Endothelial cell of umbilical vein (primary cell): ENCODE measurements around the gene KCNE2.

Source experiments
- CTCF ChIP-seq, 2 donors: IDR thresholded peaks; 1 replicate in 1 of 2; 2 replicates in 1 of 2; pipeline ENCODE4 v1.5.1; 2011; ENCODE audit warnings: low read length in 2 of 2, mild to moderate bottlenecking in 2 of 2, moderate library complexity in 2 of 2, control low read depth in 1 of 2, inconsistent platforms in 1 of 2, low read depth in 1 of 2; ENCODE audit not compliant: insufficient read depth in 1 of 2; ENCODE audit errors: extremely low read depth in 1 of 2
- EZH2 ChIP-seq: IDR thresholded peaks from 2 replicates; pipeline ENCODE4 v1.6.1; 2012; ENCODE audit warnings: borderline replicate concordance, low read depth, mild to moderate bottlenecking, moderate library complexity, low read length, inconsistent platforms; ENCODE audit not compliant: severe bottlenecking
- FOS ChIP-seq: IDR thresholded peaks from 2 replicates; pipeline ENCODE4 v1.6.1; 2011; ENCODE audit warnings: mild to moderate bottlenecking, low read length, moderate library complexity, borderline replicate concordance; ENCODE audit not compliant: insufficient read depth
- JUN ChIP-seq: IDR thresholded peaks from 2 replicates; pipeline ENCODE4 v1.6.1; 2011; ENCODE audit warnings: borderline replicate concordance, low read depth; ENCODE audit not compliant: insufficient read length, insufficient read depth
- MAX ChIP-seq: IDR thresholded peaks from 2 replicates; pipeline ENCODE4 v1.6.1; 2011; ENCODE audit not compliant: insufficient read depth, insufficient read length
- POLR2A ChIP-seq: IDR thresholded peaks from 2 replicates; pipeline ENCODE4 v1.6.1; 2012; ENCODE audit warnings: low read depth, mild to moderate bottlenecking, control low read depth, low read length
- POLR2AphosphoS5 ChIP-seq: IDR thresholded peaks from 2 replicates; pipeline ENCODE4 v1.6.1; 2012; ENCODE audit warnings: low read depth, mild to moderate bottlenecking, control low read depth, low read length, moderate library complexity; ENCODE audit not compliant: insufficient read depth

DNA sequence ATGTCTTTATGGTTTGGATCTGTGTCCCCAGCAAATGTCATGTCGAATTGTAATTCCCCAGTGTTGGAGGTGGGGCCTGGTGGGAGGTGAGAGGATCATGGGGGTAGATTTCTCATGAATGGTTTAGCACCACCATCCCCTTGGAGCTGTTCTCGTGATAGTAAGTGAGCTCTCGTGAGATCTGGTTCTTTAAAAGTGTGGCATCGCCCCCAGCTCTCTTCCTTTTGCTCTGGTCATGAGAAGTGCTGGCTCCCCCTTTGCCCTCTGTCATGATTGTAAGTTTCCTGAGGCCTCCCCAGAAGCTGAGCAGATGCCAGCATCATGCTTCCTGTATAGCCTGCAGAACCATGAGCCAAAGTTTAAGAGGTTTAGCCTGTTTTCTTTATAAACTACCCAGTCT is 11.2 kb upstream of the KCNE2 start:
- no peak for TF ChIP-seq POLR2A
- no peak for TF ChIP-seq CTCF (IDR thresholded peaks at IDR 0.05; ENCODE audit: extremely low read depth in 1 of 2, insufficient read depth in 1 of 2, low read depth in 1 of 2, low read length in 2 of 2)
- TF ChIP-seq MAX: no peak
- TF ChIP-seq EZH2: no peak
- no peak for TF ChIP-seq FOS
- no peak for TF ChIP-seq JUN
- no peak for TF ChIP-seq POLR2AphosphoS5
